BJ (cell line): ENCODE measurements around the gene TPRG1. TPM values are rescaled to one million over a fixed set of nuclear protein-coding genes. Genes with fewer than 3 reads are reported as not detected.

Experiments used
- CTCF ChIA-PET: fragments of 350-600 bp; formaldehyde crosslinking; extraction: SDS; loops from one replicate; lab custom pipeline; 2021; ENCODE audit warnings: antibody characterized with exemption, inconsistent platforms; lab: Yijun Ruan, JAX
- POLR2A ChIA-PET: fragments of 300-600 bp; sonication (Branson Sonifier 250); formaldehyde crosslinking; extraction: SDS; loops from one replicate; lab custom pipeline; 2021; ENCODE audit warnings: antibody characterized with exemption; lab: Charles Lee
- DNase-seq: peaks from one replicate; pipeline ENCODE4 v3.0.0-alpha.2; 2011; ENCODE audit warnings: low read depth
- H3K27me3 ChIP-seq: 2 replicates; pipeline ENCODE4 v1.6.0; 2011; ENCODE audit warnings: low read length; ENCODE audit not compliant: control insufficient read depth, insufficient read depth
- H3K36me3 ChIP-seq: 2 replicates; pipeline ENCODE4 v1.5.1; 2011; ENCODE audit warnings: low read length; ENCODE audit not compliant: control insufficient read depth, insufficient read depth
- H3K4me3 ChIP-seq: 2 replicates; pipeline ENCODE4 v1.5.1; 2011; ENCODE audit warnings: low read depth, mild to moderate bottlenecking, control low read depth, low read length
- CTCF ChIP-seq: IDR thresholded peaks from 2 replicates; pipeline ENCODE4 v1.5.1; 2011; ENCODE audit warnings: low read depth, mild to moderate bottlenecking, control low read depth, inconsistent platforms, low read length, moderate library complexity; ENCODE audit not compliant: insufficient read depth
- polyA plus RNA-seq: library from polyadenylated mRNA; depleted of rRNA; stranded (reverse); fragments of >200 nt; gene quantifications from 2 replicates; pipeline ENCODE4 v1.2.3, GENCODE V29; 2011

Gene TPRG1
- polyA plus RNA-seq, 1 experiment, result 0.16 TPM

DNA sequence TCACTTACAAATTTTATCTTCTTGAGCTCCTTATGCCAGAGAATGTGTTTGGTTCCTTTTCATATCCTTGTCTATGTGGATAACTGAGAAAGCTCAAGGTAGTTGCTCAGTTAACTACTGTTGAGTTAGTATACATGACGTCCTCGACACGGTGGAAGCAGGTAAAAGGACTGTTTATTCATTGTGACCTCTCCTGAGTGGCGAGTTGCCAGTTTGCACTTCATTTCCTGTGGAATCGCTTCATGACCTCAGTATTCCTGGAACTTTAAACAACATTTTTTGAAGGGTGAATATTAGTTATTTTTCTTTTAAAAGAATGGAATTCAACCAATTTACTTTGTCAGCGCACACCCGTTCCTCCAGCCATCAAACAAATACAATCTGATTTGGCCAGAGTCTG is 1.2 kb upstream of the TPRG1 start:
- ChIA-PET CTCF (interaction anchor here (1.3 kb wide), 1 partner anchor 8 kb away, joined by 4 read pairs; no protein-coding TSS in a partner anchor), POLR2A (no interaction called here)
- Histone ChIP-seq H3K27me3 (no peaks in the 10 kb centered on the region), H3K4me3 (no peak overlapping the region), H3K36me3 (no peaks in the 10 kb centered on the region)
- TF ChIP-seq CTCF, result no peak
- DNase-seq, result no peak

- no peaks in the 10 kb centered on the region for H3K36me3 ChIP-seq
- ChIA-PET POLR2A (no interaction called here), CTCF (no interaction called here)
- no peak for TF ChIP-seq CTCF
- H3K27me3 ChIP-seq, result no peaks in the 10 kb centered on the region
- DNase-seq, result no peak
- H3K4me3 ChIP-seq, result no peak overlapping the region
These were observed 1.1 kb downstream of the TPRG1 start for GRCh38 chr3:189172668-189173419.

GRCh38 chr3:189184566-189184965 is 12.8 kb downstream of the TPRG1 start:
- Histone ChIP-seq H3K27me3 (no peaks in the 10 kb centered on the region), H3K4me3 (no peak overlapping the region), H3K36me3 (no peaks in the 10 kb centered on the region)
- no peak for DNase-seq
- POLR2A ChIA-PET, result no interaction called here
- CTCF ChIA-PET, result no interaction called here
- TF ChIP-seq CTCF, result no peak

- TF ChIP-seq CTCF, result no peak
- CTCF ChIA-PET, result no interaction called here
- Histone ChIP-seq H3K36me3 (no peaks in the 10 kb centered on the region), H3K4me3 (no peak overlapping the region), H3K27me3 (no peaks in the 10 kb centered on the region)
- POLR2A ChIA-PET, result no interaction called here
- DNase-seq, result no peak
These were observed 14.3 kb downstream of the TPRG1 start for GRCh38 chr3:189186101-189186500.

DNA sequence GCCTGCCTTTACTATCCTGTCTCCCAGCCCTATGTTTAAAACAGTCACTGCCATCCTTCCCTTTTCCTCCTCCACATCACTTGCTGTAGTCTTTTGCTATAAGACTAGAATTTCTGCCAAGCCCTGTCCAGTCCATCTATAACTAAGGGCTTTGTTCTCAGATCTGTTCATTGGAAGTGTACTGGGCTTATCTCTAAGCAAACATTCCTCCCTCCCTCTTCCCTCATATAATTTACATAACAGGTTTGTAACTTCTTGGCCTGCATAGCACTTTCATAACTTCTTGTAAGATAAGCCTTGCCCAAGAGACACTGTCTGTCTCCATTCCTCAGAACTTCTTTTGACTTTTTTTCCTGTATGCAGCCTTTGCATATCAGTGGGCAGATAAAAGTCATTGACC is 16.7 kb downstream of the TPRG1 start:
- H3K36me3 ChIP-seq, result no peaks in the 10 kb centered on the region

More for the DNA sequence above, 16.7 kb downstream of the TPRG1 start:
- no peak overlapping the region for H3K4me3 ChIP-seq
- POLR2A ChIA-PET, result no interaction called here
- no peaks in the 10 kb centered on the region for H3K27me3 ChIP-seq
- DNase-seq, result no peak
- no peak for TF ChIP-seq CTCF
- CTCF ChIA-PET, result no interaction called here
